Retinal pigment epithelial cell (primary cell): Measurements from ENCODE around the gene HNRNPU.

ENCODE experiments used
- DNase-seq: peaks from one replicate; pipeline ENCODE4 v3.0.0-alpha.2; 2010; ENCODE audit warnings: low read depth
- H3K4me3 ChIP-seq: 2 replicates; pipeline ENCODE4 v1.5.1; 2011; ENCODE audit warnings: mild to moderate bottlenecking, low read length, control low read depth, moderate library complexity
- TF ChIP-seq, protein P1 (sequence below): conservative IDR thresholded peaks from 2 replicates; pipeline ENCODE4 v1.5.1; 2011; ENCODE audit warnings: low read depth, low read length, control low read depth, inconsistent platforms

Gene HNRNPU

DNA sequence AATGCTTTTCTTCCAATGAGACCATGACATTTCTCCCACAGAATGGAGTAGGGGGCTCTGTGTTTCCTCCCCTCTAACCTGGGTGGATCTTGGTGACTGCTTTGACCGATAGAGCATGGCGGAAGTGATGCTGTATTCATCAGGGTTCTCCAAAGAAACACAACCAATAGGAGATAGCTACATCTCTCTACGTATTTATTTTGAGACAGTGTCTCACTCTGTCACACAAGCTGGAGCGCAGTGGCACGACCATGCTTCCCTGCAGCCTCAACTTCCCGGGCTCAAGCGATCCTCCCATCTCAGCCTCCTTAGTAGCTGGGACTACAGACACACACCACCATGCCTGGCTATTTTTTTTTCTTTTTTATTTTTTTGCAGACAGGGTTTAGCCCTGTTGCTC lies 29.5 kb upstream of the HNRNPU start:
- TF ChIP-seq, protein P1, sequence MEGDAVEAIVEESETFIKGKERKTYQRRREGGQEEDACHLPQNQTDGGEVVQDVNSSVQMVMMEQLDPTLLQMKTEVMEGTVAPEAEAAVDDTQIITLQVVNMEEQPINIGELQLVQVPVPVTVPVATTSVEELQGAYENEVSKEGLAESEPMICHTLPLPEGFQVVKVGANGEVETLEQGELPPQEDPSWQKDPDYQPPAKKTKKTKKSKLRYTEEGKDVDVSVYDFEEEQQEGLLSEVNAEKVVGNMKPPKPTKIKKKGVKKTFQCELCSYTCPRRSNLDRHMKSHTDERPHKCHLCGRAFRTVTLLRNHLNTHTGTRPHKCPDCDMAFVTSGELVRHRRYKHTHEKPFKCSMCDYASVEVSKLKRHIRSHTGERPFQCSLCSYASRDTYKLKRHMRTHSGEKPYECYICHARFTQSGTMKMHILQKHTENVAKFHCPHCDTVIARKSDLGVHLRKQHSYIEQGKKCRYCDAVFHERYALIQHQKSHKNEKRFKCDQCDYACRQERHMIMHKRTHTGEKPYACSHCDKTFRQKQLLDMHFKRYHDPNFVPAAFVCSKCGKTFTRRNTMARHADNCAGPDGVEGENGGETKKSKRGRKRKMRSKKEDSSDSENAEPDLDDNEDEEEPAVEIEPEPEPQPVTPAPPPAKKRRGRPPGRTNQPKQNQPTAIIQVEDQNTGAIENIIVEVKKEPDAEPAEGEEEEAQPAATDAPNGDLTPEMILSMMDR: no peak
- no peak for DNase-seq
- no peak overlapping the region for H3K4me3 ChIP-seq

DNA sequence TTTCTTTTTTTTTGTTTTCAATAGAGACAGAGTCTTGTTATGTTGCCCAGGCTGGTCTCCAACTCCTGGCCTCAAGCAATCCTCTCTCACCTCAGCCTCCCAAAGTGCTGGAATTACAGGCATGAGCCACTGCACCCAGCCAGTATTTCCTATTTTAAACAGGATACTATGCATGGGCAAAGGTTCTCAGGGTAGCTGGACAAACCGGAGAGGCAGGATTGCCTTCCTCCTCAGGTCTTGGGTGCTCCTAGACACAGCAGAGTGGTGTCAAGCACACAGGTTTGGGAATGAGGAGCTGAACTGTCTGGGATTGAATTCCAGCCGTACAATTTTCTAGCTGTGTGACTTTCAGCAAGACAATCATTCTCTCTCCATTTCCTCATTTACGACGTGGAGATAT lies 22.9 kb upstream of the HNRNPU start:
- no peak for DNase-seq

DNA sequence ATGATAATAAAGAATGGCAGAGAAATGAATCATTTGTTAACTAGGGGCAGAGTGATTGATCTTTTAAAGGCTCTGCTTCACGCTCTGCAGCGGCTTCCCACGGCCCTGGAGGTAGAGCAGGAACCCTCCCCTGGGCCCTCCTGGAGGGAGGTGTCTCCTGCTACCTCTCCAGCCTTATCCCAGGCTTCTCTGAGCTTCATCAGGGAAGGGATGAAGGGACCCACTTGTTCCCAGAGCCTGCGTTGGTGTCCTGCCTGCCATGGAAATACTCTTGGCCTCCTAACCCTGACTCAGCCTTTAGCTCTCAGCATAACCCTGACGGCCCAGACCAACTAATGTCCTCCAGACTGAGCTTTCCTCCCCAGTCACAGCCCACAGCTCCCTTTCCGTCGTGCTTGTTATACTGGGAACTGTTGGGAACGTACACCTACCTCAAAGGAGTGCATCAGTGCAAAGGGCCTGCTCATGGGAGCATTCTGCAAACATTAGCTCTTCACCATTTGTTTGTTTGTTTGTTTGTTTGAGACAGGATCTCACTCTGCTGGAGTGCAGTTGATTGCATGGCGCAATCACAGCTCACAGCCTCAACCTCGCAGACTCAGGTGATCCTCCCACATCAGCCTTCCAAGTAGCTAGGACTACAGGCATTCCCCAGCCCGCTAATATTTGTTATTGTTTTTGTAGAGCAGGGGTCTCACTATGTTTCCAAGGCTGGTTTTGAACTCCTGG lies 17.4 kb upstream of the HNRNPU start:
- no peak for DNase-seq
- TF ChIP-seq, protein P1: no peak
- no peak overlapping the region for H3K4me3 ChIP-seq

More for the DNA sequence above, 22.9 kb upstream of the HNRNPU start:
- H3K4me3 ChIP-seq: no peak overlapping the region
- TF ChIP-seq, protein P1: no peak

GRCh38 chr1:244878681-244879080 lies 14.3 kb upstream of the HNRNPU start:
- TF ChIP-seq, protein P1: no peak
- no peak overlapping the region for H3K4me3 ChIP-seq
- DNase-seq: no peak

DNA sequence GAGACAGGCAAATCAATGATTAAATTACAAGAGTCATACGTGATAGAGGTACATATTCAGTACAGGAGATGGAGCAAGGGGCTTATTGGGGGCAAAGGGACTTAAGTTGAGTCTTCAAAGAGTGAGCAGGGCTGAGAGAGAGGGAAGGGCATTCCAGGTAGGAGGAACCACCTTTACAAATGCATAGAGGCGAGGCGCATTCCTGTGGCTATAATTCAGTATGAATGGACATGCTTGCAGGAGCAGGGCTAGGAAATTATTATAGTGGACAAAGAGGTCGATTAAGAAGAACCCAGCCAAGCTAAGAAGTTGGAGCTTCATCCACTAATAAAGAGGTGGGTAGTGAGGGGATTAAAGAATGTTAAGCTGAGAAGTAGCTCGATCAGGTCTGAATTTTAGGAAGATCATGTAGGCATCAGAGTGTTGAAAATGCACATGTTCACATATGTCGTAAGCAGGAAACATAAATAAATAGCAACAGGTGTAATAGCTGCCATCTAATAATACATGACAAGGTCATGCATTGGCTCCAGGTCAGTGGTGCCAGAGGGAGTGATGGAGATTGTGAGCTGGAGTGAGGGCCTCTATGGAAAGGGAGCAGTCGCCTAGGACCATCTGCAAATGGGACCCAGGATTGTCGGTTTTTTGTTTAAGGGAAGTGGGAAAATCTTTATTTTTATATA lies 12.0 kb upstream of the HNRNPU start:
- TF ChIP-seq, protein P1: no peak
- no peak overlapping the region for H3K4me3 ChIP-seq
- DNase-seq: no peak

DNA sequence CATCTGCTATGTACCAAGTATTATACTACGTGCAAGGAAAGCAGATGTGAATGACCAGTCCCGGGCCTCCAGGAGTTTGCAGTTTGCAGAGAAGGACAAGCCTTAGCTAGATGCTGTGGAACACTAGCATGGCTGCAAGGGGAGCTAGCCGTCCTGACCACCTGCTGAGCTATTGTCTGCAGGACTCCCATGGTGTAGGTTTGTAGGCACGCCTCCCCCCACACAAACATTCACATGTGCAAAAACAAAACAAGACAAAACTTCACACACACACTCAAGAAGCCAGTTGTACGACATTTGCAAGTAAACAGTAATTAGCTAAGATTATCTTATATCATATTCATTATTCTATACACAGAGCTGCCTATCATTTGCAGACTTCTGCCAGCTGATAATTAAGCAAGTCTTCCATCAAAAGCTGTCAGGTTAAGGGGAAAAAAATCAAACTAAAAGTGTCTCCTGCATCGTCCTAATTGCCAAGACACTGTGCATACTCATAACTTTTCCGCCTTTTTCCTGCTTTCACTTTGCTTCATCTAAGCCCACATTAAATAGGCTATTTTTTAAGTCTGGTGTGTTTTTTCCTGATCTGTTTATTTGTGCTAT lies 10.7 kb upstream of the HNRNPU start:
- DNase-seq: no peak
- no peak overlapping the region for H3K4me3 ChIP-seq
- TF ChIP-seq, protein P1: no peak
